Measurements from ENCODE around the gene SH2D4B.

The SH2D4B gene

GRCh38 chr10:80579181-80579763 lies 41.6 kb downstream of the SH2D4B start:
- H3K36me3 ChIP-seq (ENCODE audit: control insufficient read depth, insufficient read depth, low read length), result no peaks in the 10 kb centered on the region
- H3K4me1 ChIP-seq (ENCODE audit: control insufficient read depth, insufficient read depth, low read length), result no peaks in the 10 kb centered on the region
- H3K27ac ChIP-seq (ENCODE audit: low read depth, low read length), result no peak overlapping the region
- H3K9ac ChIP-seq (ENCODE audit: low read length), result no peak overlapping the region
- H3K27me3 ChIP-seq (ENCODE audit: control insufficient read depth, insufficient read depth, low read length), result no peaks in the 10 kb centered on the region
- no peak overlapping the region for H3K4me3 ChIP-seq (ENCODE audit: low read length)

DNA sequence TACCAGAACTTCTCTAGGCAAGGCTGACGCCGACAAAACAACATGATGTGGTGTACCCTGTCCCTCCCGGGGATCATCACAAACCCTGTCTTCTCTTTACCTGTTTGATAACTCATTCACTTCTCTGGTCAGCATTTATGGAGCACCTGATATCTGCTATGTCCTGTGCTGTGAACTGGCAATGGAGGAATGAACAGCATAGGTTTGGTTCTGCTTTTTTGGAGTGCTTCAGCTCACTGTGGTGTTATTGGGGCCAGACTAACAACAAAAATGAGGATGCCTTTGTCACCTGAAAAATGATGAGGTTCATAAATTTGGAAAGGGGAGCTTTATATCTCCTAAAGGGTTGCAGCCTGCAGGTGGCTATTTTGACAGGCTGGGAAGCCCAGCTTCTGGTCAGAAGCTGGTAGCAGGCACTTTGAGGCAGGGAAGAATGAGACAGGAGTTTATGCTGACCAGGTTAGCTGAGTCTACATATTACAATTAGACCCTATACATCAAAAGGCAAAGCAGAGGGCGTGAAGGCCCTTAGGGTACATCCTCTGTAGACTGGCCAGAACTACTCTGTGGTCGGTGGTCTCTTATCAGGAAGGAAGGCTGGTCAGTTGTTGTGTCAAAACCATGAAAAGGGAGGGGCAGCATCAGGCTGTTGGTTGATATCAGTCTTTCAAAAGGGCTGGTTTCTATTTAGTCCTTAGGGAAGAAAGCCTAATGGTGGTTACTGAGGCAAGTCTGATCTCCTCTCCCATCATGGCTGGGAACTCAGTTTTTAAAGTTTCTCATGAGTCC lies 42.3 kb downstream of the SH2D4B start:
- Histone ChIP-seq H3K27me3 (ENCODE audit: control insufficient read depth, insufficient read depth, low read length) (no peaks in the 10 kb centered on the region), H3K36me3 (ENCODE audit: control insufficient read depth, insufficient read depth, low read length) (no peaks in the 10 kb centered on the region), H3K9ac (ENCODE audit: low read length) (no peak overlapping the region), H3K27ac (ENCODE audit: low read depth, low read length) (no peak overlapping the region), H3K4me3 (ENCODE audit: low read length) (no peak overlapping the region), H3K4me1 (ENCODE audit: control insufficient read depth, insufficient read depth, low read length) (no peaks in the 10 kb centered on the region)

DNA sequence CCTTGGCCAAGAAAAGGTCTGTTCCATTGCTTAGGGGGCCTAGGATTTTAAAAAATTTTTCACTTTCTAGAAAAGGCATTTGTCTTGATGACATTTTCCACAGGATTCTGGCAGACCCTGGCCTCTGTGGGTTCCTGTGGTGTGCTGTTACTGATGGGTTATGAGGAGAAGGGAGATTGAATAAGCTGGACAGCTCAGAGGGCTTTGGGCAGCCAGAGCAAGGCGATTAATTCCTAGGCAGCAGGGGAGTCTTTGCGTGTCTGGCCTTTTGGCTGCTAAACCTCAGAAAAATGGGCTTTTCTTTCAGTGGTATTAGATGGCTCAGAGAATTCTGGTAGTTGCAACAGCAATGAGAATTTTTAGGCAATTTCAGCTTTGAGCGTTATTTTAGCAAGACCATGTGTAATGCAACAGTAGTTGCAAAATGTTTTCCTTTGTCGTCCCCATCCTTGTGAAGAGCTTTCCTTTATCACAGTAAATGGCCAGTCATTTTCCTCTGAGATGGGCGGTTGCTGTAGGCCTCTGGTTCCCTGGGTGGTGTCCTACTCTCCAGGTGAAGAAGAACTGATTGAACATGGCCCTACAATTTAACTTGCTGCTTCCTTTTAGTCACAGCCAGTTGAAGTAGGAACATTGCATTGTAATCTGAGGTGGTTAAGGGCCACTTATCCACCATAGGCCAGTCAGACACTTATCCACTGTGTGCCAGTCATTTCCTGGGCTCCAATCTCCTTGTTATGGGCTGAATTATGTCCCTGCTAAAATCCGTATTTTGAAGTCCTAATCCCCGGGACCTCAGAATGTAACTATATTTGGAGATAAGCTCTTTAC lies 43.2 kb downstream of the SH2D4B start:
- no peaks in the 10 kb centered on the region for H3K4me1 ChIP-seq (ENCODE audit: control insufficient read depth, insufficient read depth, low read length)
- no peak overlapping the region for H3K27ac ChIP-seq (ENCODE audit: low read depth, low read length)
- H3K4me3 ChIP-seq (ENCODE audit: low read length), result no peak overlapping the region
- no peaks in the 10 kb centered on the region for H3K27me3 ChIP-seq (ENCODE audit: control insufficient read depth, insufficient read depth, low read length)
- no peak overlapping the region for H3K9ac ChIP-seq (ENCODE audit: low read length)
- H3K36me3 ChIP-seq (ENCODE audit: control insufficient read depth, insufficient read depth, low read length), result no peaks in the 10 kb centered on the region

DNA sequence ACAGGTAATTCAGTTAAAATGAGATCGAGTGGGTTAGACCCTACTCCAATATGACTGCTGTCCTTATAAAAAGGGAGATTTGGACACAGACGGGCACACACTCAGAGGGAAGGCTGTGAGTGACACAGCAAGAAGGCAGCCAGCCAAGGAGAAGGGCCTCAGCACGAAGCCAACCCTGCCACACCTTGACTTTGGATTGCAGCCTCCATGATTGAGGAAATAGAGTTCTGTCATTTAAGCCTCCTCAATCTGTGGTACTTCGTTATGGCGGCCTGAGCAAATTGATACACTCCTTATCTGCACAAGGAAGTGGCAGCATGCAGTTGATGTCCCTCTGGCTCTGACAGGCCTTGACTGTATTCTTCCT lies 43.8 kb downstream of the SH2D4B start:
- no peak overlapping the region for H3K9ac ChIP-seq (ENCODE audit: low read length)
- H3K36me3 ChIP-seq (ENCODE audit: control insufficient read depth, insufficient read depth, low read length), result no peaks in the 10 kb centered on the region
- no peak overlapping the region for H3K27ac ChIP-seq (ENCODE audit: low read depth, low read length)
- no peak overlapping the region for H3K4me3 ChIP-seq (ENCODE audit: low read length)
- no peaks in the 10 kb centered on the region for H3K4me1 ChIP-seq (ENCODE audit: control insufficient read depth, insufficient read depth, low read length)
- no peaks in the 10 kb centered on the region for H3K27me3 ChIP-seq (ENCODE audit: control insufficient read depth, insufficient read depth, low read length)

DNA sequence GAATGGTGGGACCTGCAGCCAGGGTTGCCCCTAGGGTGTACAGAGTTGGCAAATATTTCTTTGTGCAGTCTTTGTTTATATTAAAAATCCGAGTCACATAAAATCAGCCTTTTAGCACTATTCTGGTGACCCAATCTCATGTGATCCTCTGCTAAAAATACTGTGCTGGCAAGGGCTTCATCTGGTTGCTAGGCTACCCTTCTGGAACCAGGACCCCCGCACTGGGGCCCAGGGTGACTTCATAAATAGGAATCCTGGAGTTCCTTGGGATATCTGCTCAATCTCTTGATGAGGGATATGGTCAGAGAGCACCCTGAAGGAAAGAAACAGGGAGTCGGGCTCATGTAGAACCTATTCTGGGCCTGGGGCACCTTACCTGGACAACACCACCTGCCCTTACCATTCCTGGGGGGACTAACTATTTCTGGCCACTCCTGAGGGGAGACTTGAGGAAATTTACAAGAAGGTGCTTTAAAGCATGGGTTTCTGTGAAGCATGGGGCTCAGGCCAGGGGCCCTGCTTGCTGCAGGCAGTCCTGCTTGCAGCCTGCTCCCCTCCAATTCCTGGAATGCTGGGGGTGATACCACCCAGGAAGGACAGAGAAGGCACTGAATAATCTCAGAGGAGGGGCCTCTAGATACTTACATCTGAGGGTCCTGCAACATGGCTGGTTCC lies 44.7 kb downstream of the SH2D4B start:
- Histone ChIP-seq H3K9ac (ENCODE audit: low read length) (no peak overlapping the region), H3K4me1 (ENCODE audit: control insufficient read depth, insufficient read depth, low read length) (no peaks in the 10 kb centered on the region), H3K36me3 (ENCODE audit: control insufficient read depth, insufficient read depth, low read length) (no peaks in the 10 kb centered on the region), H3K27me3 (ENCODE audit: control insufficient read depth, insufficient read depth, low read length) (no peaks in the 10 kb centered on the region), H3K27ac (ENCODE audit: low read depth, low read length) (no peak overlapping the region), H3K4me3 (ENCODE audit: low read length) (no peak overlapping the region)

GRCh38 chr10:80583685-80584084 lies 46.0 kb downstream of the SH2D4B start:
- H3K27ac ChIP-seq (ENCODE audit: low read depth, low read length), result no peak overlapping the region
- no peaks in the 10 kb centered on the region for H3K27me3 ChIP-seq (ENCODE audit: control insufficient read depth, insufficient read depth, low read length)

DNA sequence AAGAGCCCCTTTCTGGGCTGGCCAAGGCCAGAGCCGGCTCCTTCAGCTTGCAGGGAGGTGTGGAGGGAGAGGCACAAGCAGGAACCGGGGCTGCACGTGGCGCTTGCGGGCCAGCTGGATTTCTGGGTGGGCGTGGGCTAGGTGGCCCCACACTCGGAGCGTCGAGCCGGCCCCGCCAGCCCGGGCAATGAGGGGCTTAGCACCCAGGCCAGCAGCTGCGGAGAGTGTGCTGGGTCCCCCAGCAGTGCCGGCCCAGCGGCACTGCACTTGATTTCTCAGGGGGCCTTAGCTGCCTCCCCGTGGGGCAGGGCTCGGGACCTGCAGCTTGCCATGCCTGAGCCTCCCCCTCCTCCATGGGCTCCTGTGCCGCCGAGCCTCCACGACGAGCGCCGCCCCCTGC lies 48.1 kb downstream of the SH2D4B start:
- H3K27me3 ChIP-seq (ENCODE audit: control insufficient read depth, insufficient read depth, low read length), result no peaks in the 10 kb centered on the region
- no peak overlapping the region for H3K27ac ChIP-seq (ENCODE audit: low read depth, low read length)
- H3K4me1 ChIP-seq (ENCODE audit: control insufficient read depth, insufficient read depth, low read length), result no peaks in the 10 kb centered on the region
- no peaks in the 10 kb centered on the region for H3K36me3 ChIP-seq (ENCODE audit: control insufficient read depth, insufficient read depth, low read length)
- H3K9ac ChIP-seq (ENCODE audit: low read length), result no peak overlapping the region
- no peak overlapping the region for H3K4me3 ChIP-seq (ENCODE audit: low read length)

More at GRCh38 chr10:80583685-80584084, 46.0 kb downstream of the SH2D4B start:
- no peak overlapping the region for H3K9ac ChIP-seq (ENCODE audit: low read length)
- H3K4me3 ChIP-seq (ENCODE audit: low read length), result no peak overlapping the region
- no peaks in the 10 kb centered on the region for H3K36me3 ChIP-seq (ENCODE audit: control insufficient read depth, insufficient read depth, low read length)
- H3K4me1 ChIP-seq (ENCODE audit: control insufficient read depth, insufficient read depth, low read length), result no peaks in the 10 kb centered on the region

- no peak overlapping the region for H3K27ac ChIP-seq (ENCODE audit: low read depth, low read length)
- no peaks in the 10 kb centered on the region for H3K36me3 ChIP-seq (ENCODE audit: control insufficient read depth, insufficient read depth, low read length)
- H3K27me3 ChIP-seq (ENCODE audit: control insufficient read depth, insufficient read depth, low read length), result no peaks in the 10 kb centered on the region
- H3K4me1 ChIP-seq (ENCODE audit: control insufficient read depth, insufficient read depth, low read length), result no peaks in the 10 kb centered on the region
- no peak overlapping the region for H3K9ac ChIP-seq (ENCODE audit: low read length)
- H3K4me3 ChIP-seq (ENCODE audit: low read length), result no peak overlapping the region
Measured at GRCh38 chr10:80588546-80588945, 50.8 kb downstream of the SH2D4B start.

- no peaks in the 10 kb centered on the region for H3K27me3 ChIP-seq (ENCODE audit: control insufficient read depth, insufficient read depth, low read length)
- H3K4me1 ChIP-seq (ENCODE audit: control insufficient read depth, insufficient read depth, low read length), result no peaks in the 10 kb centered on the region
- H3K36me3 ChIP-seq (ENCODE audit: control insufficient read depth, insufficient read depth, low read length), result no peaks in the 10 kb centered on the region
- H3K4me3 ChIP-seq (ENCODE audit: low read length), result no peak overlapping the region
- H3K27ac ChIP-seq (ENCODE audit: low read depth, low read length), result no peak overlapping the region
- no peak overlapping the region for H3K9ac ChIP-seq (ENCODE audit: low read length)
Measured at GRCh38 chr10:80589726-80590373, 52.1 kb downstream of the SH2D4B start.

DNA sequence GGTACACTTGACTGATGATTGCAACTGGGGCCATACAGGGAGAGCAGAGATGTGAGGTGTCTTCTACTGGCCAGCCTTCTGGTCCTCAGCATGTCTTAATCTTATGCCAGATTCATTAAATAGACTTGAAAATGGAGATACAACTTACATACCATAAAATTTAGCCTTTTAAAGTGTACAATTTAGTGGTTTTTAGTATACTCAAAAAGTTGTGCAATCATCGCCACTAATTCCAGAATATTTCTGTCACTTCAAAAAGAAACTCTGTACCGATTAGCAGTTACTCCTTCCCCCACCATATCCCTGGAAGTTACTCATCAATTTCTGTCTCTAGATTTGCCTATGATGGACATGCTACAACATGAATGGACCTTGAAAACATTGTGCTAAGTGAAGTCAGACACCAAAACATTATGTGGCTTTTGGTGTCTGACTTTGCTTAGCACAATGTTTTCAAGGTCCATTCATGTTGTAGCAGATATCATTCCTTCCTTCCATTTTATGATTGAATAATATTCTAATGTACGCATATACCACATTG lies 53.0 kb downstream of the SH2D4B start:
- H3K9ac ChIP-seq (ENCODE audit: low read length), result no peak overlapping the region
- no peak overlapping the region for H3K4me3 ChIP-seq (ENCODE audit: low read length)
- H3K4me1 ChIP-seq (ENCODE audit: control insufficient read depth, insufficient read depth, low read length), result no peaks in the 10 kb centered on the region
- no peak overlapping the region for H3K27ac ChIP-seq (ENCODE audit: low read depth, low read length)
- H3K27me3 ChIP-seq (ENCODE audit: control insufficient read depth, insufficient read depth, low read length), result no peaks in the 10 kb centered on the region
- H3K36me3 ChIP-seq (ENCODE audit: control insufficient read depth, insufficient read depth, low read length), result no peaks in the 10 kb centered on the region

DNA sequence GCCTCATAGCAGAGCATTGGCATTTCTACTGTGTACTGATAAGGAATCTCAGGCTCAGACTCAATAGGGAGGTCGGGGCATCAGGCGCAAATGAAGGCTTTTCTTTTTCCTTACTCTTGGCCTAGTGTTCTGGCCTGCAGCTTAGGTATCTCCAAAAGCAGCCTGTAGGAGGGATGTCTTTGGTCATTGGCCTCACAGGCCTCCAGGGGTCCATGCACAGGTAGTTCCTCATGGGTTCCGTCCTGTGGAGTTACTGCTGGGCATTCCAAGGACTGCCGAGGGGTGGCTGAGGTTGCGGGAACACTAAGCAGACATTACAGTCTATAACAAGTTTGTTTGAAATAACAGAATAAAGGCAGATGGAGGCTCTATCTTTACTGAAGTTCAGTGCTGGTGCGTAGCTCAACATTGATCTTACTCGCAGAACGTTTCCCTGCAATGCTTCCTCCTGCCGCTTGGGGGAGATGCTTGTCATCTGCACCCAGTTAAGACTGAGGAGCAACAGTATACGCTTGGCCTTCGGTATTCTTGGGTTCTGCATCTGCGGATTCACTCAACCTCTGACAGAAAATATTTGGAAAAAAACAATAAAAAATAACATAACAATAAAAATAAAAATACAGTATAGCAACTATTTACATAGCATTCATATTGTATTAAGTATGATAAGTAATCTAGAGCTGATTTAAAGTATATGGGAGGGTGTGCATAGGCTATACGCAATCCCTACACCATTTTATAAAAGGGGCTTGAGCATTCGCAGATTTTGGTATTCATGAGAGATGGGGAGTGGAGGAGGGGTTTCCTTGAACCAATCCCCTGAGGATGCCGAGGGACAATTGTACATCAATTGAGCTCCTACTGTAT lies 58.9 kb downstream of the SH2D4B start:
- Histone ChIP-seq H3K4me3 (ENCODE audit: low read length) (no peak overlapping the region), H3K9ac (ENCODE audit: low read length) (no peak overlapping the region), H3K27ac (ENCODE audit: low read depth, low read length) (no peak overlapping the region), H3K27me3 (ENCODE audit: control insufficient read depth, insufficient read depth, low read length) (no peaks in the 10 kb centered on the region), H3K4me1 (ENCODE audit: control insufficient read depth, insufficient read depth, low read length) (no peaks in the 10 kb centered on the region), H3K36me3 (ENCODE audit: control insufficient read depth, insufficient read depth, low read length) (no peaks in the 10 kb centered on the region)
